Kidney (tissue), 14 donors: ENCODE measurements around the gene PLEKHM3. TPM values are rescaled to one million over a fixed set of nuclear protein-coding genes. Genes with fewer than 3 reads are reported as not detected.

Source experiments
- DNase-seq, 5 donors: peaks; one replicate each; pipeline ENCODE4 v3.0.0-alpha.2; 2013 to 2020
- FAIRE-seq: peaks from 2 replicates; lab custom pipeline; 2012; peaks lifted over from hg19 to GRCh38; lab: Jason Lieb, UNC
- H3K27ac ChIP-seq, 2 donors: one replicate each; pipeline ENCODE4 v1.7.0; 2013; ENCODE audit warnings: low read depth in 2 of 2, low read length in 2 of 2, inconsistent platforms in 1 of 2
- H3K27me3 ChIP-seq: one replicate; pipeline ENCODE4 v1.7.1; 2013; ENCODE audit warnings: low read length, inconsistent platforms; ENCODE audit not compliant: control insufficient read depth, insufficient read depth
- H3K36me3 ChIP-seq, 3 donors: one replicate each; pipeline versions ENCODE4 v1.7.0 to v1.7.1; 2013; ENCODE audit warnings: low read length in 3 of 3, control low read depth in 1 of 3, inconsistent platforms in 1 of 3; ENCODE audit not compliant: insufficient read depth in 3 of 3, control insufficient read depth in 2 of 3
- H3K4me1 ChIP-seq, 3 donors: one replicate each; pipeline versions ENCODE4 v1.7.0 to v1.7.1; 2013; ENCODE audit warnings: low read length in 3 of 3, inconsistent platforms in 1 of 3, low read depth in 1 of 3; ENCODE audit not compliant: control insufficient read depth in 2 of 3, insufficient read depth in 2 of 3
- H3K4me3 ChIP-seq, 3 donors: one replicate each; pipeline versions ENCODE4 v1.7.0 to v1.8.1; 2013; ENCODE audit warnings: low read length in 3 of 3, control low read depth in 1 of 3, inconsistent platforms in 1 of 3
- H3K9ac ChIP-seq, 3 donors: one replicate each; pipeline versions ENCODE4 v1.7.0 to v1.7.1; 2013; ENCODE audit warnings: low read length in 3 of 3, control low read depth in 1 of 3, inconsistent platforms in 1 of 3
- H3K9me3 ChIP-seq, 3 donors: one replicate each; pipeline versions ENCODE4 v1.7.0 to v1.7.1; 2013; ENCODE audit warnings: low read length in 3 of 3, control low read depth in 1 of 3, inconsistent platforms in 1 of 3; ENCODE audit not compliant: control insufficient read depth in 2 of 3, insufficient read depth in 1 of 3
- CTCF ChIP-seq: IDR thresholded peaks from 3 replicates; pipeline ENCODE4 v1.5.1; 2012; ENCODE audit warnings: mild to moderate bottlenecking, moderate library complexity, borderline replicate concordance; ENCODE audit not compliant: insufficient read depth; ENCODE audit errors: extremely low read depth
- intact Hi-C: fragments of 100-400 bp; cut with DNase I; formaldehyde crosslinking; loops from one replicate; pipeline ENCODE4 v1.11.1; 2022
- polyA plus RNA-seq: library from polyadenylated mRNA; stranded (reverse); fragments of 350-450 nt; fragmentation: Illumina TruSeq; extraction: RNeasy Lipid Tissue Mini Kit (QIAGEN cat#74804); gene quantifications from one replicate; pipeline ENCODE4 v1.2.3, GENCODE V29; 2014; ENCODE audit warnings: low read depth, low replicate concordance; ENCODE audit not compliant: insufficient read depth
- total RNA-seq: library from RNA; stranded (reverse); fragmentation: NEBNext Ultra II Directional; extraction: Animal tissue kit (Norgen Biotek cat#: 25700); gene quantifications from one replicate; pipeline ENCODE4 v1.2.1, GENCODE V29; 2021
- donor health status: control.
- donor health status: control.
- donor health status: control.
- donor health status: control.
- donor health status: control.
- donor health status: DM: yes; HTN: yes; CAD: no.
- donor health status: Normal renal cell carcinoma (clear cell type).

The PLEKHM3 gene
- total and polyA plus RNA-seq, 2 donors from 2014 or later, result 4.2 to 13.5 TPM

GRCh38 chr2:208040199-208041171, 15.2 kb upstream of the PLEKHM3 start:
- no peaks in the 10 kb centered on the region for H3K9me3 ChIP-seq
- peak; percentile 74 for TF ChIP-seq CTCF
- no peak overlapping the region for H3K4me3 ChIP-seq
- intact Hi-C loops, result no loop called here
- peak; percentile 58 to 75 (median 64) for DNase-seq
- H3K9ac ChIP-seq, result no peak overlapping the region
- H3K36me3 ChIP-seq, result no peaks in the 10 kb centered on the region
- FAIRE-seq, result no peak
- H3K27me3 ChIP-seq, result no peaks in the 10 kb centered on the region
- no peaks in the 10 kb centered on the region for H3K4me1 ChIP-seq
- H3K27ac ChIP-seq, result no peak overlapping the region

- no peak for TF ChIP-seq CTCF
- no peak for DNase-seq
- intact Hi-C loops, result loop anchor here (10.0 kb wide), 1 partner anchor 295 kb away; no protein-coding TSS in a partner anchor
- Histone ChIP-seq H3K27me3 (no peaks in the 10 kb centered on the region), H3K4me3 (no peak overlapping the region), H3K36me3 (no peaks in the 10 kb centered on the region), H3K9me3 (no peaks in the 10 kb centered on the region), H3K4me1 (no peaks in the 10 kb centered on the region), H3K27ac (no peak overlapping the region), H3K9ac (no peak overlapping the region)
- no peak for FAIRE-seq
Measured at GRCh38 chr2:208039376-208040110, 14.2 kb upstream of the PLEKHM3 start.

- H3K9ac ChIP-seq, result no peak overlapping the region
- H3K4me1 ChIP-seq, result no peaks in the 10 kb centered on the region
- no peak for DNase-seq
- TF ChIP-seq CTCF, result no peak
- H3K27me3 ChIP-seq, result no peaks in the 10 kb centered on the region
- H3K9me3 ChIP-seq, result no peaks in the 10 kb centered on the region
- no peak overlapping the region for H3K27ac ChIP-seq
- H3K36me3 ChIP-seq, result no peaks in the 10 kb centered on the region
- no peak overlapping the region for H3K4me3 ChIP-seq
- no peak for FAIRE-seq
- intact Hi-C loops, result loop anchor here (10.0 kb wide), 1 partner anchor 293 kb away; no protein-coding TSS in a partner anchor
Measured at GRCh38 chr2:208037564-208038487, 12.5 kb upstream of the PLEKHM3 start.
